ENCODE data around the gene ALPL.

The ALPL gene

GRCh38 chr1:21507511-21508270 lies 1.5 kb upstream of the ALPL start:
- H3K27ac ChIP-seq (ENCODE audit: low read length) = no peak overlapping the region
- peaks cover 35 to 41% of the 10 kb centered on the region in 2 donors for H3K27me3 ChIP-seq (ENCODE audit: control insufficient read depth in 1 of 2, insufficient read depth in 2 of 2, low read length in 2 of 2)
- H3K9me3 ChIP-seq (ENCODE audit: control insufficient read depth in 2 of 2, low read length in 2 of 2) = no peaks in the 10 kb centered on the region
- H3K36me3 ChIP-seq (ENCODE audit: control insufficient read depth in 2 of 2, insufficient read depth in 2 of 2, low read length in 2 of 2) = no peaks in the 10 kb centered on the region
- H3K4me3 ChIP-seq (ENCODE audit: low read length in 2 of 2) = no peak overlapping the region
- H3K9ac ChIP-seq (ENCODE audit: low read length in 2 of 2) = no peak overlapping the region
- peaks cover 13% of the 10 kb centered on the region for H3K4me1 ChIP-seq (ENCODE audit: control insufficient read depth, insufficient read depth, low read length)

GRCh38 chr1:21508580-21509350 lies 458 bp upstream of the ALPL start:
- Histone ChIP-seq H3K9me3 (ENCODE audit: control insufficient read depth in 2 of 2, low read length in 2 of 2) (no peaks in the 10 kb centered on the region), H3K4me1 (ENCODE audit: control insufficient read depth, insufficient read depth, low read length) (peaks cover 13% of the 10 kb centered on the region), H3K9ac (ENCODE audit: low read length in 2 of 2) (no peak overlapping the region), H3K27me3 (ENCODE audit: control insufficient read depth in 1 of 2, insufficient read depth in 2 of 2, low read length in 2 of 2) (peaks cover 35 to 41% of the 10 kb centered on the region in 2 donors), H3K27ac (ENCODE audit: low read length) (no peak overlapping the region), H3K4me3 (ENCODE audit: low read length in 2 of 2) (peak overlapping the region; percentile 35 to 47), H3K36me3 (ENCODE audit: control insufficient read depth in 2 of 2, insufficient read depth in 2 of 2, low read length in 2 of 2) (no peaks in the 10 kb centered on the region)

- H3K27ac ChIP-seq (ENCODE audit: low read length) = no peak overlapping the region
- H3K4me1 ChIP-seq (ENCODE audit: control insufficient read depth, insufficient read depth, low read length) = peaks cover 13% of the 10 kb centered on the region
- no peaks in the 10 kb centered on the region for H3K36me3 ChIP-seq (ENCODE audit: control insufficient read depth in 2 of 2, insufficient read depth in 2 of 2, low read length in 2 of 2)
- no peak overlapping the region for H3K4me3 ChIP-seq (ENCODE audit: low read length in 2 of 2)
- H3K9me3 ChIP-seq (ENCODE audit: control insufficient read depth in 2 of 2, low read length in 2 of 2) = no peaks in the 10 kb centered on the region
- peaks cover 33 to 41% of the 10 kb centered on the region in 2 donors for H3K27me3 ChIP-seq (ENCODE audit: control insufficient read depth in 1 of 2, insufficient read depth in 2 of 2, low read length in 2 of 2)
- H3K9ac ChIP-seq (ENCODE audit: low read length in 2 of 2) = no peak overlapping the region
These were observed 880 bp downstream of the ALPL start for GRCh38 chr1:21510113-21510493.

- no peaks in the 10 kb centered on the region for H3K36me3 ChIP-seq (ENCODE audit: control insufficient read depth in 2 of 2, insufficient read depth in 2 of 2, low read length in 2 of 2)
- H3K27me3 ChIP-seq (ENCODE audit: control insufficient read depth in 1 of 2, insufficient read depth in 2 of 2, low read length in 2 of 2) = peaks cover 30 to 41% of the 10 kb centered on the region in 2 donors
- H3K4me1 ChIP-seq (ENCODE audit: control insufficient read depth, insufficient read depth, low read length) = peaks cover 13% of the 10 kb centered on the region
- H3K9me3 ChIP-seq (ENCODE audit: control insufficient read depth in 2 of 2, low read length in 2 of 2) = no peaks in the 10 kb centered on the region
- H3K27ac ChIP-seq (ENCODE audit: low read length) = no peak overlapping the region
- no peak overlapping the region for H3K4me3 ChIP-seq (ENCODE audit: low read length in 2 of 2)
- no peak overlapping the region for H3K9ac ChIP-seq (ENCODE audit: low read length in 2 of 2)
These were observed 1.8 kb downstream of the ALPL start for GRCh38 chr1:21510885-21511578.

- H3K4me3 ChIP-seq (ENCODE audit: low read length in 2 of 2) = no peak overlapping the region
- H3K27me3 ChIP-seq (ENCODE audit: control insufficient read depth in 1 of 2, insufficient read depth in 2 of 2, low read length in 2 of 2) = peaks cover 30 to 37% of the 10 kb centered on the region in 2 donors
- H3K9ac ChIP-seq (ENCODE audit: low read length in 2 of 2) = no peak overlapping the region
- H3K9me3 ChIP-seq (ENCODE audit: control insufficient read depth in 2 of 2, low read length in 2 of 2) = no peaks in the 10 kb centered on the region
- no peaks in the 10 kb centered on the region for H3K36me3 ChIP-seq (ENCODE audit: control insufficient read depth in 2 of 2, insufficient read depth in 2 of 2, low read length in 2 of 2)
- H3K4me1 ChIP-seq (ENCODE audit: control insufficient read depth, insufficient read depth, low read length) = peaks cover 13% of the 10 kb centered on the region
- no peak overlapping the region for H3K27ac ChIP-seq (ENCODE audit: low read length)
These were observed 2.6 kb downstream of the ALPL start for GRCh38 chr1:21511579-21512522.

- Histone ChIP-seq H3K9ac (ENCODE audit: low read length in 2 of 2) (no peak overlapping the region), H3K27me3 (ENCODE audit: control insufficient read depth in 1 of 2, insufficient read depth in 2 of 2, low read length in 2 of 2) (peaks cover 19 to 23% of the 10 kb centered on the region in 2 donors), H3K9me3 (ENCODE audit: control insufficient read depth in 2 of 2, low read length in 2 of 2) (no peaks in the 10 kb centered on the region), H3K4me3 (ENCODE audit: low read length in 2 of 2) (no peak overlapping the region), H3K27ac (ENCODE audit: low read length) (no peak overlapping the region), H3K36me3 (ENCODE audit: control insufficient read depth in 2 of 2, insufficient read depth in 2 of 2, low read length in 2 of 2) (no peaks in the 10 kb centered on the region), H3K4me1 (ENCODE audit: control insufficient read depth, insufficient read depth, low read length) (peaks cover 8% of the 10 kb centered on the region)
These were observed 5.0 kb downstream of the ALPL start for GRCh38 chr1:21514245-21514644.

GRCh38 chr1:21517161-21517589 lies 8.0 kb downstream of the ALPL start:
- Histone ChIP-seq H3K27me3 (ENCODE audit: control insufficient read depth in 1 of 2, insufficient read depth in 2 of 2, low read length in 2 of 2) (peaks cover 0 to 3% of the 10 kb centered on the region in 2 donors), H3K4me3 (ENCODE audit: low read length in 2 of 2) (no peak overlapping the region), H3K36me3 (ENCODE audit: control insufficient read depth in 2 of 2, insufficient read depth in 2 of 2, low read length in 2 of 2) (no peaks in the 10 kb centered on the region), H3K9ac (ENCODE audit: low read length in 2 of 2) (no peak overlapping the region), H3K27ac (ENCODE audit: low read length) (no peak overlapping the region), H3K9me3 (ENCODE audit: control insufficient read depth in 2 of 2, low read length in 2 of 2) (no peaks in the 10 kb centered on the region), H3K4me1 (ENCODE audit: control insufficient read depth, insufficient read depth, low read length) (no peaks in the 10 kb centered on the region)

GRCh38 chr1:21517660-21518480 lies 8.6 kb downstream of the ALPL start:
- no peak overlapping the region for H3K4me3 ChIP-seq (ENCODE audit: low read length in 2 of 2)
- no peaks in the 10 kb centered on the region for H3K36me3 ChIP-seq (ENCODE audit: control insufficient read depth in 2 of 2, insufficient read depth in 2 of 2, low read length in 2 of 2)
- H3K9ac ChIP-seq (ENCODE audit: low read length in 2 of 2) = no peak overlapping the region
- no peaks in the 10 kb centered on the region for H3K4me1 ChIP-seq (ENCODE audit: control insufficient read depth, insufficient read depth, low read length)
- H3K9me3 ChIP-seq (ENCODE audit: control insufficient read depth in 2 of 2, low read length in 2 of 2) = no peaks in the 10 kb centered on the region
- H3K27me3 ChIP-seq (ENCODE audit: control insufficient read depth in 1 of 2, insufficient read depth in 2 of 2, low read length in 2 of 2) = no peaks in the 10 kb centered on the region
- H3K27ac ChIP-seq (ENCODE audit: low read length) = no peak overlapping the region

GRCh38 chr1:21518774-21519455 lies 9.7 kb downstream of the ALPL start:
- H3K9me3 ChIP-seq (ENCODE audit: control insufficient read depth in 2 of 2, low read length in 2 of 2) = no peaks in the 10 kb centered on the region
- H3K27me3 ChIP-seq (ENCODE audit: control insufficient read depth in 1 of 2, insufficient read depth in 2 of 2, low read length in 2 of 2) = no peaks in the 10 kb centered on the region
- no peaks in the 10 kb centered on the region for H3K36me3 ChIP-seq (ENCODE audit: control insufficient read depth in 2 of 2, insufficient read depth in 2 of 2, low read length in 2 of 2)
- no peak overlapping the region for H3K9ac ChIP-seq (ENCODE audit: low read length in 2 of 2)
- no peaks in the 10 kb centered on the region for H3K4me1 ChIP-seq (ENCODE audit: control insufficient read depth, insufficient read depth, low read length)
- H3K27ac ChIP-seq (ENCODE audit: low read length) = no peak overlapping the region
- no peak overlapping the region for H3K4me3 ChIP-seq (ENCODE audit: low read length in 2 of 2)

Measured in stomach smooth muscle (tissue), 2 donors.